ENCODE measurements around the gene MISP3. TPM values are rescaled to one million over a fixed set of nuclear protein-coding genes. Genes with fewer than 3 reads are reported as not detected.
A peak's percentile ranks its signal among the peaks of the same experiment; 100 is the strongest.

The MISP3 gene
- total RNA-seq, 1 donor from 2014 or later, result 2.1 TPM

DNA sequence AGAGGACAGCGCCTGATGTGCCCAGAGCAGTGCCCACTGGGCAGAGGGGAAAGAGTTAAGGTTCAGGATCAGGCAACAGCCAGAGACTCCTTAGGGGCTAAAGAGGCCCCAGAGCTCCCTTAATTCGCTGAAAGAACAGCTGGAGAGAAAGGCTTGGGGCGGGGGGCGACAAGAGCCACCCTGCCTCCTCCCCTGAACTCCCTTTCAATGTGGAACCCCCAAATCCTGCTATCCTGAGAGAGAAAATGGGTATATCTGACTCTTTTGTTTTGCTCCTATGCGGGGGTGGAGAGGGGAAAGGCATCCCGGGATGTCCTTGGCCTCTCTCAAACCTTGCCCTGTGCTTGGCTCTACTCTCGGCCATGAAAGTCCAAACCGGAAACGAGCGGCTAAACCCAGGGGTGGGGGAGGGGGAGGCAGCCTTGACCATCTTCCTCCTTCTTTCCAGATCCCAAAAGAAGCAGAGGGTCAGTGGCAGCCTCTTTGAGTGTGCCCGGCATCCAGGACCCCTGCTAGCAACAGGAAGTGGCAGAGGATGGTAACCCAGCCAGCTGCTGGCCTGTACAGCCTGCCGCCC, 40.3 kb downstream of the MISP3 start:
- Mint-ChIP-seq H3K27ac (ENCODE audit: unreplicated experiment) (peak overlapping the region; percentile 92), H3K27me3 (ENCODE audit: unreplicated experiment) (no peaks in the 10 kb centered on the region), H3K36me3 (ENCODE audit: unreplicated experiment) (no peaks in the 10 kb centered on the region), H3K4me1 (ENCODE audit: unreplicated experiment) (peaks cover 47% of the 10 kb centered on the region), H3K4me3 (ENCODE audit: unreplicated experiment) (peak overlapping the region; percentile 58), H3K9me3 (ENCODE audit: unreplicated experiment) (no peaks in the 10 kb centered on the region)
- TF ChIP-seq, protein P1, sequence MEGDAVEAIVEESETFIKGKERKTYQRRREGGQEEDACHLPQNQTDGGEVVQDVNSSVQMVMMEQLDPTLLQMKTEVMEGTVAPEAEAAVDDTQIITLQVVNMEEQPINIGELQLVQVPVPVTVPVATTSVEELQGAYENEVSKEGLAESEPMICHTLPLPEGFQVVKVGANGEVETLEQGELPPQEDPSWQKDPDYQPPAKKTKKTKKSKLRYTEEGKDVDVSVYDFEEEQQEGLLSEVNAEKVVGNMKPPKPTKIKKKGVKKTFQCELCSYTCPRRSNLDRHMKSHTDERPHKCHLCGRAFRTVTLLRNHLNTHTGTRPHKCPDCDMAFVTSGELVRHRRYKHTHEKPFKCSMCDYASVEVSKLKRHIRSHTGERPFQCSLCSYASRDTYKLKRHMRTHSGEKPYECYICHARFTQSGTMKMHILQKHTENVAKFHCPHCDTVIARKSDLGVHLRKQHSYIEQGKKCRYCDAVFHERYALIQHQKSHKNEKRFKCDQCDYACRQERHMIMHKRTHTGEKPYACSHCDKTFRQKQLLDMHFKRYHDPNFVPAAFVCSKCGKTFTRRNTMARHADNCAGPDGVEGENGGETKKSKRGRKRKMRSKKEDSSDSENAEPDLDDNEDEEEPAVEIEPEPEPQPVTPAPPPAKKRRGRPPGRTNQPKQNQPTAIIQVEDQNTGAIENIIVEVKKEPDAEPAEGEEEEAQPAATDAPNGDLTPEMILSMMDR (IDR thresholded peaks at IDR 0.05), result no peak
- no peak for DNase-seq (ENCODE audit: extremely low spot score, unreplicated experiment)

DNA sequence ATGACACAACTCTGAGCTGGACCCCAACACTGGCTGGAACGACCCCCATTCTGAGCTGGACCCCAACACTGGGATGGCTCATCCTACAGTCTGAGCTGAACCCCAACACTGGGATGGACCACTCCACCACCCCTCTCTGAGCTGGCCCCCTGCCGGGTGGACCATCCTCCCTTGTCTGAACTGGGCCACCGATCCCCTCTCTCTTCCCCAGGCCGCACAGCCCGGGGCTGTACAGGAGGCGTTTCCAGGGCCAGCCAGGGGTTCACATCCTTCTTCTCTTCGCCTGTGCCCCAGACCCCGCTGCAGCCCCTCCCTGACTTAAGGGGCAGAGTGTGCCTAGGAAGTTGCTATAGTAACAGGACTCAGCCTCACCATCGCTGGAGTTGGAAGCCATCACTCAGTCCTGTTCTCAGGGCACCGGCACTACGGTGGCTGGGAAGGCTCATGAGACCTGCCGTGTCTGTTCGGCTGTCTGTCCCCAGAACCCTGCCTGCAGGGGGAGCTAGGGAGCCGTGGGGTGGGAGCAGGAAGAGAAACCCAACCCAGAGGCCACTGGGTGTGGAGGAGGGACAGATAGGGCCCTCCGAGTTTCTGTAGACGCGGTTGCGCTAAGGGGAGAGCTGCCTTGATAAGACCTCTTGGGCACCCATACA, 41.3 kb downstream of the MISP3 start:
- Mint-ChIP-seq H3K27ac (ENCODE audit: unreplicated experiment) (peak overlapping the region; percentile 92), H3K27me3 (ENCODE audit: unreplicated experiment) (no peaks in the 10 kb centered on the region), H3K4me3 (ENCODE audit: unreplicated experiment) (no peak overlapping the region), H3K9me3 (ENCODE audit: unreplicated experiment) (no peaks in the 10 kb centered on the region), H3K4me1 (ENCODE audit: unreplicated experiment) (peaks cover 52% of the 10 kb centered on the region), H3K36me3 (ENCODE audit: unreplicated experiment) (no peaks in the 10 kb centered on the region)
- DNase-seq (ENCODE audit: extremely low spot score, unreplicated experiment), result no peak
- TF ChIP-seq, protein P1 (IDR thresholded peaks at IDR 0.05), result peak; percentile 34

DNA sequence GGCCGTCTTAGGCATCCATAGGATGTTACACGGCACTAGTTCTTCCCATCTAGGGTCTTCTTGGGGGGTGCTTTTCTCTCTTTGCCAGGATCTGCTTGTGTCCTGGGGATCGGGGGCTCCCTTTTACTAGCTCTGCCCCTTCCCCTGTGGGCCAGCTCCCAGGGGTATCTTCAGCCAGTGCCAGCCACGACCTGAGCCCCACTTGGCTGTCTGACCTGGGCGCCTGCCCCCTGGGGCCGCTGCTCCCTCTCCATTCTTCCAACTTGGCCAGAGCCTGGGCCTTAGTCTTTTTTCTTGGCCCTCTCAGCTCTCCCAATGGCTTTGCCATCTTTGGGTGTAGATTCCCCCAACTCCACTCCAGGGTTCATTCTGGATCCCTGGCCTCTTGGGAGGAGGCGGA, 41.9 kb downstream of the MISP3 start:
- no peak for DNase-seq (ENCODE audit: extremely low spot score, unreplicated experiment)

DNA sequence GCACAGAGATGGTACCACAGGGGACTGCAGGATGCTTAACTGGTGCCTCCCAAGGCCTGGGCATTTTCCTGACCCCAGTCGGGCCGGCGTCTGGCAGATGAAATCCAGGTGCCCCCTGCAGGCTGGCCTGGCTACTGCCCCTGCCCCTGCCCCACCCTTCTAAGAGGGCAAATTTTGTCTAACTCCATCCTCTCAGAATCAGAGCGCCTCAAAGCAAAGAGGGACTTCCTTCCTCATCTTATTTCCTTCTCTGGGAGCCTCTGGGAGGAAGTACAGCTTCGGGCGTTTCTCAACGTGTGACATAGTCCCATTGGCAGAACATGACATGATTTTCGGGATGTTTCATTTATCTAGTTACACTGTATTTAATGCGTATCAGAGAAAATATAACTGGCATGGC, 42.3 kb downstream of the MISP3 start:
- Mint-ChIP-seq H3K27ac (ENCODE audit: unreplicated experiment) (no peak overlapping the region), H3K9me3 (ENCODE audit: unreplicated experiment) (no peaks in the 10 kb centered on the region), H3K27me3 (ENCODE audit: unreplicated experiment) (no peaks in the 10 kb centered on the region), H3K4me3 (ENCODE audit: unreplicated experiment) (no peak overlapping the region), H3K36me3 (ENCODE audit: unreplicated experiment) (no peaks in the 10 kb centered on the region), H3K4me1 (ENCODE audit: unreplicated experiment) (peaks cover 58% of the 10 kb centered on the region)
- no peak for DNase-seq (ENCODE audit: extremely low spot score, unreplicated experiment)
- TF ChIP-seq, protein P1 (IDR thresholded peaks at IDR 0.05), result peak; percentile 54

More for the DNA sequence above, 41.9 kb downstream of the MISP3 start:
- Mint-ChIP-seq H3K4me3 (ENCODE audit: unreplicated experiment) (no peak overlapping the region), H3K27ac (ENCODE audit: unreplicated experiment) (no peak overlapping the region), H3K4me1 (ENCODE audit: unreplicated experiment) (peaks cover 56% of the 10 kb centered on the region), H3K36me3 (ENCODE audit: unreplicated experiment) (no peaks in the 10 kb centered on the region), H3K9me3 (ENCODE audit: unreplicated experiment) (no peaks in the 10 kb centered on the region), H3K27me3 (ENCODE audit: unreplicated experiment) (no peaks in the 10 kb centered on the region)
- TF ChIP-seq, protein P1 (IDR thresholded peaks at IDR 0.05), result no peak

DNA sequence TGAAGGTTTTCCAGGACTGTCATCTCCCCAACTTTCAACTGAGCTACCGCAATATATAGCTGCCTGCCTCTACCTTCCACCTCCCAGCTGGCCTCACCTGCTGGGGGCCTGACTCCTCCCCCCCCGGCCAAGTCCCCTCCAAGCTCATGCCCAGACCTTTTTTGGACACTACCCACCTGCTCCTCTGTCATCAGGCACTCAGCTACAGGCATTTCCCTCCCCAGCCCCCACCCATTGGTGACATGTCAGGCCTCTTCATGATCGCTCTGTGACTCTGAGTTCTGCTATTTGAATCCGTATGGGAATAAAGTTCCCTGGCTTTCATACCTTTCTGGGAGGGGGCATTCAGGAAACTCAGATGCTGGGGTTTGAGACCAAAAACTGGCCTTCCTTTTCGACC, 43.2 kb downstream of the MISP3 start:
- no peaks in the 10 kb centered on the region for H3K27me3 Mint-ChIP-seq (ENCODE audit: unreplicated experiment)
- TF ChIP-seq, protein P1 (IDR thresholded peaks at IDR 0.05), result no peak
- H3K36me3 Mint-ChIP-seq (ENCODE audit: unreplicated experiment), result no peaks in the 10 kb centered on the region
- no peaks in the 10 kb centered on the region for H3K9me3 Mint-ChIP-seq (ENCODE audit: unreplicated experiment)
- peak overlapping the region; percentile 88 for H3K4me3 Mint-ChIP-seq (ENCODE audit: unreplicated experiment)
- H3K27ac Mint-ChIP-seq (ENCODE audit: unreplicated experiment), result no peak overlapping the region
- no peak for DNase-seq (ENCODE audit: extremely low spot score, unreplicated experiment)
- H3K4me1 Mint-ChIP-seq (ENCODE audit: unreplicated experiment), result peaks cover 57% of the 10 kb centered on the region

Data from osteocyte (in vitro differentiated cells).